ENCODE measurements around the gene PIAS1.

Gene PIAS1

DNA sequence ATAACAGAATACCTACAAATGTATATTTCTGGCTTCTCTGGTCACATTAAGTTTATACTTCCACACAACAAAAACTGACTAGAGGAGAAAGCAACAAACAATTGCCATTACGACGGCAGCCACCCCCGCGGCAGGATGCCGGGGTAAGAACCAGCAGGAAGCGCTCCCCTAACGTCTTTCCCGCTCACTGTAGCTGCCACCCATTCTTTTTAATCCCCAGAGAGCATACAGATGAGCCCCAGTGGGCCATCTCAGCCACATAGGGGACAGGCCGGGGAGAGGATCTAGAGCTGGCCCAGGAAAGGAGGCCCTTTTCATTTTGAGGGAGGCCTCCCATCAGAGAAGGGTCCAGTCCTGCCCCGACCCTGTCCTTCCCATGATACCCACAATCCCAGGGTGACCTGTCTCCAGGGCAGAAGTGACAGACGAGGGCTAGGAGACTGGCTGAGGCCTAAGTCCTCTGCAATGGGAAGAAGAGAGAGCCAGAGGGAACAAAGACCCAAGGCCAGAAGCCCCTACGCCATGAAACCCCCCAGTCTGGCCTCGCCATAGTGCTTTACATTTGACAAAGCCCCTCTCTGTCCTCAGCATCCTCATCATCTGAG is 154.6 kb downstream of the PIAS1 start:
- Histone ChIP-seq H3K4me2 (no peak overlapping the region), H3K4me3 (IDR thresholded peaks at IDR 0.05; ENCODE audit: insufficient read depth, low read depth, low read length) (no peak overlapping the region), H2AFZ (ENCODE audit: low read depth) (no peak overlapping the region), H3K27me3 (ENCODE audit: insufficient read depth, low read depth) (no peaks in the 10 kb centered on the region), H3K79me2 (ENCODE audit: insufficient read depth, low read depth) (no peaks in the 10 kb centered on the region; the same call in 1 of the 2 replicates), H4K20me1 (ENCODE audit: insufficient read depth) (no peaks in the 10 kb centered on the region), H3K4me1 (ENCODE audit: low read depth, poor library complexity, severe bottlenecking) (no peaks in the 10 kb centered on the region), H3K27ac (no peak overlapping the region), H3K9ac (no peak overlapping the region), H3K36me3 (ENCODE audit: insufficient read depth) (no peaks in the 10 kb centered on the region)
- TF ChIP-seq, protein P1, sequence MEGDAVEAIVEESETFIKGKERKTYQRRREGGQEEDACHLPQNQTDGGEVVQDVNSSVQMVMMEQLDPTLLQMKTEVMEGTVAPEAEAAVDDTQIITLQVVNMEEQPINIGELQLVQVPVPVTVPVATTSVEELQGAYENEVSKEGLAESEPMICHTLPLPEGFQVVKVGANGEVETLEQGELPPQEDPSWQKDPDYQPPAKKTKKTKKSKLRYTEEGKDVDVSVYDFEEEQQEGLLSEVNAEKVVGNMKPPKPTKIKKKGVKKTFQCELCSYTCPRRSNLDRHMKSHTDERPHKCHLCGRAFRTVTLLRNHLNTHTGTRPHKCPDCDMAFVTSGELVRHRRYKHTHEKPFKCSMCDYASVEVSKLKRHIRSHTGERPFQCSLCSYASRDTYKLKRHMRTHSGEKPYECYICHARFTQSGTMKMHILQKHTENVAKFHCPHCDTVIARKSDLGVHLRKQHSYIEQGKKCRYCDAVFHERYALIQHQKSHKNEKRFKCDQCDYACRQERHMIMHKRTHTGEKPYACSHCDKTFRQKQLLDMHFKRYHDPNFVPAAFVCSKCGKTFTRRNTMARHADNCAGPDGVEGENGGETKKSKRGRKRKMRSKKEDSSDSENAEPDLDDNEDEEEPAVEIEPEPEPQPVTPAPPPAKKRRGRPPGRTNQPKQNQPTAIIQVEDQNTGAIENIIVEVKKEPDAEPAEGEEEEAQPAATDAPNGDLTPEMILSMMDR (conservative IDR thresholded peaks at IDR 0.05; ENCODE audit: low read depth, low read length): no peak

DNA sequence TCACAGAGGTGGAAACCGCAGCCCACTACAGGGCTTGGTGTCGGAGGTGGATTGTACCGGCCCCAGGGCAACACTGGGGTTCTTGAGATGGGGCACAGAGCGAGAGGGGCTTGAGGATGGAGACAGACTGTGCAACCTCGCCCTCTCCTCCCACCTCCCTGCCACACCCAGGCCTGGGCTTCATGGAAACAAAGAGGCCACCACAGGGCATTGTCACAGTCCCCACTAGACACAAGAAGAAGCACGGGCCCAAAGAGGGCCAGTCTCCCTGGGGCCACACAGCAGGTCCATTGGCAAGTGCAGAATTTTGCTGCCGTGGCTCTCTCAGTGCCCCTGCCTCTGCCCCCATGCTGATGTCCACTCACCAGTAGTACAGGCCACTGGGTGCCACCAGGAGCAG is 155.2 kb downstream of the PIAS1 start:
- no peak overlapping the region for H3K4me3 ChIP-seq (IDR thresholded peaks at IDR 0.05; ENCODE audit: insufficient read depth, low read depth, low read length)
- no peak overlapping the region for H3K4me2 ChIP-seq
- no peaks in the 10 kb centered on the region for H3K36me3 ChIP-seq (ENCODE audit: insufficient read depth)
- no peaks in the 10 kb centered on the region; the same call in 1 of the 2 replicates for H3K79me2 ChIP-seq (ENCODE audit: insufficient read depth, low read depth)
- no peak overlapping the region for H2AFZ ChIP-seq (ENCODE audit: low read depth)
- H3K9ac ChIP-seq: no peak overlapping the region
- TF ChIP-seq, protein P1 (conservative IDR thresholded peaks at IDR 0.05; ENCODE audit: low read depth, low read length): no peak
- H3K27ac ChIP-seq: no peak overlapping the region
- no peaks in the 10 kb centered on the region for H4K20me1 ChIP-seq (ENCODE audit: insufficient read depth)
- H3K4me1 ChIP-seq (ENCODE audit: low read depth, poor library complexity, severe bottlenecking): no peaks in the 10 kb centered on the region
- no peaks in the 10 kb centered on the region for H3K27me3 ChIP-seq (ENCODE audit: insufficient read depth, low read depth)

DNA sequence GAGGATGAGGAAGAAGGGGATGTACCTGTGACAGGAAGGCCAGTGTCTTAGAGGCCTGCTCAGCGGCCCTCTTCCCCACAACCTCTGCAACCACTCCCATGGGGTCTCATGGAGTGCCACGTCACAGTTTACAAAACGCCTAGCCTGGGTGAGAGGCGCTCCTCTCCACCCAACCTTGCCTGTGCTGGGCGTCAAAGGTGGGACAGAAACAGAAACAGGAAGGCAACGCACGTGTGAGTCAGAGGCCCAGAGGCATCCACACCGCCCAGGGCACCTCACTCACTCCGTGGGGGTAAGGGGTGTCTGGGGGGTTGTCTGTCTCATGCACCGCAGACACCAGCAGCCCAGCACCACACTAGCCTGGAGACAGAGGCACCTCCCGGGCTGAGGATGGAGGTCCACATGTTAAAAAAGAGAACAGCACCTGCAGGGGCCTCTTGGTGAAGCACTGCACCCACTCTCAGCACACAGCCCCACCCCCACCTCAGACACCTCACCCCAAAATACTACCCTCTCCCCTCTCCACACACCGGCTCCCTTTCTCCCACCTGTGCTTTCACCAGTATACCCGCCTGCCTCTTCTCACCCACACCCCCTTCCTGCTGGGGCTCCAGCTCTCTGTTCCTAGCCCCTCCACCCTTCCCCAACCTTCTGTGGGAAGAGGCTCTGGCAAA is 155.8 kb downstream of the PIAS1 start:
- H3K27ac ChIP-seq: no peak overlapping the region
- H3K4me2 ChIP-seq: no peak overlapping the region
- no peaks in the 10 kb centered on the region; the same call in 1 of the 2 replicates for H3K79me2 ChIP-seq (ENCODE audit: insufficient read depth, low read depth)
- no peak overlapping the region for H2AFZ ChIP-seq (ENCODE audit: low read depth)
- no peaks in the 10 kb centered on the region; the same call in 1 of the 2 replicates for H3K36me3 ChIP-seq (ENCODE audit: insufficient read depth)
- no peaks in the 10 kb centered on the region for H3K27me3 ChIP-seq (ENCODE audit: insufficient read depth, low read depth)
- H3K4me3 ChIP-seq (IDR thresholded peaks at IDR 0.05; ENCODE audit: insufficient read depth, low read depth, low read length): no peak overlapping the region
- H3K4me1 ChIP-seq (ENCODE audit: low read depth, poor library complexity, severe bottlenecking): no peaks in the 10 kb centered on the region
- TF ChIP-seq, protein P1 (conservative IDR thresholded peaks at IDR 0.05; ENCODE audit: low read depth, low read length): no peak
- peaks cover under 1% of the 10 kb centered on the region; the same call in 1 of the 2 replicates for H4K20me1 ChIP-seq (ENCODE audit: insufficient read depth)
- H3K9ac ChIP-seq: no peak overlapping the region

DNA sequence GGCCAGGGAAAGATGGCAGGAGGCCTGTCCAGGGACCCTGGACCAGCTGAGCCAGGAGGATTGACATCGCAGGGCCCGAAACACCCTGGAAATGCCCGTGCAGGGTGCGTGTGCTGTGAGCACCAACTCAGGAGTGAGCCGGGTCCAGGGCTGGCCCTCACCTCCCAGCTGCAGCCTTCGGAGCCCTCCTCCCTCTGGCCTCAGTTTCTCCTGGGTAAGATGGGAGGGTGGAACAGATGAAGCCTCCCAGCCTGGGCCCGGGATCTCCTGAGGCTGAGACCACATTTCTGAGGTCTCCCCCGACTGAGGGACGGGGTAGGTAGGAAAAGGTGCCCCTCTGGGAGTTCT is 156.3 kb downstream of the PIAS1 start:
- no peaks in the 10 kb centered on the region; the same call in 1 of the 2 replicates for H3K36me3 ChIP-seq (ENCODE audit: insufficient read depth)
- H3K4me2 ChIP-seq: no peak overlapping the region
- no peak overlapping the region for H2AFZ ChIP-seq (ENCODE audit: low read depth)
- no peak overlapping the region for H3K9ac ChIP-seq
- peaks cover 4% of the 10 kb centered on the region; the same call in 1 of the 2 replicates for H3K79me2 ChIP-seq (ENCODE audit: insufficient read depth, low read depth)
- H3K27me3 ChIP-seq (ENCODE audit: insufficient read depth, low read depth): no peaks in the 10 kb centered on the region
- TF ChIP-seq, protein P1 (conservative IDR thresholded peaks at IDR 0.05; ENCODE audit: low read depth, low read length): no peak
- no peaks in the 10 kb centered on the region for H3K4me1 ChIP-seq (ENCODE audit: low read depth, poor library complexity, severe bottlenecking)
- H3K4me3 ChIP-seq (IDR thresholded peaks at IDR 0.05; ENCODE audit: insufficient read depth, low read depth, low read length): no peak overlapping the region
- H4K20me1 ChIP-seq (ENCODE audit: insufficient read depth): peaks cover 6% of the 10 kb centered on the region; the same call in 1 of the 2 replicates
- no peak overlapping the region for H3K27ac ChIP-seq
